SU-DHL-6 (cell line): ENCODE data around the gene ABR.

Experiments
- CTCF ChIP-seq: fragments of 200-600 bp; sonication (generic); IDR thresholded peaks from one replicate; pipeline ENCODE4 v1.5.1; 2017; ENCODE audit warnings: antibody characterized with exemption, mild to moderate bottlenecking, low read length, moderate library complexity; ENCODE audit not compliant: insufficient read depth, poor library complexity, severe bottlenecking
- EZH2phosphoT487 ChIP-seq: fragments of 200-600 bp; sonication (generic), shearing (Covaris generic); conservative IDR thresholded peaks from 2 replicates; pipeline ENCODE4 v1.6.1; 2018; ENCODE audit warnings: mild to moderate bottlenecking, antibody characterized with exemption, low read length, moderate library complexity, mixed read lengths

GRCh38 chr17:1220346-1220745, 40.6 kb upstream of the ABR start:
- no peak for TF ChIP-seq CTCF
- TF ChIP-seq EZH2phosphoT487 = no peak
